ENCODE results near the gene RASSF1.
"Not testable (repeated sequence)": the region's sequence is repeated elsewhere in the genome, so short reads cannot be mapped to it uniquely, and the experiment has no call there.

The RASSF1 gene

GRCh38 chr3:50298836-50299637 lies 41.6 kb downstream of the RASSF1 start, which contains the start of the genes HYAL3 and NAA80:
Gene HYAL3 (minus strand): TSS chr3:50299405. CDS start chr3:50295602, 3,803 bp downstream.
Gene NAA80 (minus strand): TSS chr3:50299405. CDS start chr3:50297463, 1,942 bp downstream.
- peak; percentile 100 for DNase-seq

GRCh38 chr3:50297896-50298725 lies 42.5 kb downstream of the RASSF1 start:
- DNase-seq = no peak

GRCh38 chr3:50297384-50297775 lies 43.3 kb downstream of the RASSF1 start:
- no peak for DNase-seq

- no peak for DNase-seq
These were observed 43.8 kb downstream of the RASSF1 start for GRCh38 chr3:50296721-50297383.

DNA sequence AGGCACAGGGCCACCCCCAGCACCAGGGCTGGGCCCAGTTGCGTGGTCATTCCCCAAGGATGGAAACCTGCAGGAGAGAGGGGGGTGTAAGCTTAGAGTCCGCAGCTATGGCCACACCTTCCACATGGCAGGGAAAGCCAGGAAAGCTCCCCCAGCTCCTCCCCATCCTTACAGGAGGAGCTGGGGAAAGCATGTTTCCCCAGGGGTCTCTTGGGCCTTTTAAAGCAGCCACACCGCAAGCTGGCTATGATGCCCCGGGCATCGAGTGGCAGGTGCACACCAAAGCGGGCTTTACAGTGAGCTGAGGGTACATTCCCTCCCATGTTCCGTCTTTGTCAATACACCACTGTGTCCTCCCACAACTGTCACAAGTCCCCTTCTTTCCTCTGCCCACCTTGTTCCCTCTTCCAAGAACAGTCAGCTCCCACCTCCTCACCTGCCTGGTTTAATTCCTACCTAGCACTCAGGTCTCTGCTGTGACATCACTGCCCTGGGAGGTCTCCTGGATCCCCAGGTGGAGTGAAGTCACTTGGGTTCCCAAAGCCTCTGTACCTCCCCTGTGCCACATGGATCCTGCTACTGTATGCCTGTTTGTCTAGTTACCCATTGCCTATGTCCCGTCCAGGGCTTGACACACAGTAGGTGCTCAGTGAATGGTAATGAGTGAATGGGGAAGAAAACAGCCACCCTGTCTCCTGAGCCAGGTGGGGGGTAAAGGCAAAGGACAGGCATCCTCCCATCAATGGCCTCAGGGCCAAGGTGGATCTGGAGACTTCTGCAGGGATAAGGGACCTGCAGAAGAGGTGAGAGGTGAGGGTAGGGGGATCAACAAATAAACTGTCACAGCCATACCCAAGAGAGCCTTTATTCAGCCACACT lies 44.8 kb downstream of the RASSF1 start:
- DNase-seq = no peak

- no peak for DNase-seq
These were observed 45.9 kb downstream of the RASSF1 start for GRCh38 chr3:50294492-50295403.

- DNase-seq = no peak
These were observed 46.5 kb downstream of the RASSF1 start for GRCh38 chr3:50294089-50294488.

DNA sequence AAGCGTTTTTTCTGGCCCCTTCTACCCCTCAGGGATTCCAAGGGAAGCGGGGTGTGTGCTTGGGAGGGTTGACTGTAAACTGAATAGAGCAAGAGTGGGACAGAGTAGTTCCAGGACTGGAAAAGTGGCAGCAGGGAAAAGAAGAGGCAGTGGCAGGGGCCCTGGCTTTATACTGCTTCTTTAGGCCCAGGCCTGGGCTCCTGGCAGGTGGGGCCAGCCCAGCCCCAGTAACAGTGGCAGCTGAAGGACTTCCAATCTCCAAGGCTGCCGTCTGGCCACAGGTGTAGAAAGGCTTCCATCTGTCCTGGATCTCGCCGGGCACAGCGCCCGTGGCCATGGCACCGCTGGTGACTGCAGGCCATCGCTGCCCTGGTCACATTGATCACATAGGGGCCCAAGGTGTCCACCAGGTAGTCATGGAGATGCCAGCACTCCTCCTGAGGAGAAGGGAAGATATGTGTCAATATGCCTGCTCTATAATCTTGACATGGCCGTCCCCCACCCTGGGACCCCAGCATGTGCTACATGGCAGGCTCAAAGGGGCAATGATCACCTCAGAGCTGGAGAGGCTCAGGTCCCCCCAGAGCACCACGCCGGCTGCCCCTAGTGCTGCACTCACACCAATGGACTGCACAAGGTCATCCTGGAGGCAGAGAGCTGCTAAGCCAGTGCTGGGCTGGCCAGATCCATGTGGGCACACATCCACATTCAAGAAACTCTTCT lies 47.4 kb downstream of the RASSF1 start:
- no peak for DNase-seq

GRCh38 chr3:50292159-50293078 lies 48.2 kb downstream of the RASSF1 start, which contains the start of gene IFRD2:
Gene IFRD2 (minus strand): TSS chr3:50292429. CDS start chr3:50292274, 155 bp downstream.
- DNase-seq = peak; percentile 97

- no peak for DNase-seq
These were observed 50.4 kb downstream of the RASSF1 start for GRCh38 chr3:50290161-50290641.

DNA sequence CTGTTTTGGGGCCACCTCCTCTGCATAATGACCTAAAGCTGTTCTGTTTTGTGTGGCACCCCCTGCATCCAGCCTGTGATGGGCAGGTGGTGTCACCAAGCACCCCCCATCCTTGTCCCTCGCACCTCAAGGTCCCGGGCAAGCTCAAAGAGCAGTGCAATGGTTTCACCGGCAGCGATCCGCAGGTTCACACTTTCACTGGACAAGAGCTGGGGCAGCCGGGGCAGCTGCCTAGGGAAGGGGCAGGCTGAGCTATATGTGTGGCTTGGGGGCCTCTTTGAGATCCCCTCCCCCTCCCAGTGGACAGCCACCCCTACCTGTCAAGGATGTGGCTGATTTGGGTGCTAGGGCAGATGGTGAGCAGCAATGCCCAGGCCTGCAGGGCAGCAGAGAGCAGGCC lies 51.5 kb downstream of the RASSF1 start:
- DNase-seq = no peak

- DNase-seq = no peak
These were observed 52.1 kb downstream of the RASSF1 start for GRCh38 chr3:50288387-50289007.

DNA sequence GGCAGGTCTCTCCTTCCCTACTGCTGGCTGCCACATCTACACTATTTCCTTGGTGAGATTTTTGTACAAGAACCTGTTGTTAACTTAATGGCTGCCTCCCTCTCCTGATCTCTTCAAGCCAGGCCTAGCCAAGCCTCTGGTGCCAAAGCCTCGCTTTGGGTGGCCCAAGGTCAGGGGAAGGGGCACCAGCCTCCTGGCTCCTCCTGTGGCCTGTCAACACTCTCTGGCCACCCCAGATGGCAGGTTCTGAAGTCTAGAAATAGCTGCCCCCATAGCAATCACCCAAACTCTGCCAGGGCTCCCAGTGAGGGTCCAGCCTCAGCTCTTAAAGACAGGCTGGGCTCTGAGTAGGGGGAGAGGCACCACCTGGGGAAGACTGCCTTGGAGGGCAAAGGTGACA lies 53.4 kb downstream of the RASSF1 start:
- DNase-seq = no peak

- no peak for DNase-seq
These were observed 54.1 kb downstream of the RASSF1 start for GRCh38 chr3:50286322-50287227.

- not testable (repeated sequence) for DNase-seq
These were observed 56.5 kb downstream of the RASSF1 start for GRCh38 chr3:50284121-50284520.

All from CD4-positive, alpha-beta T cell treated with Interleukin-17A for 1 hour (primary cell).